ENCODE measurements around the gene KLHDC8B.

KLHDC8B gene

DNA sequence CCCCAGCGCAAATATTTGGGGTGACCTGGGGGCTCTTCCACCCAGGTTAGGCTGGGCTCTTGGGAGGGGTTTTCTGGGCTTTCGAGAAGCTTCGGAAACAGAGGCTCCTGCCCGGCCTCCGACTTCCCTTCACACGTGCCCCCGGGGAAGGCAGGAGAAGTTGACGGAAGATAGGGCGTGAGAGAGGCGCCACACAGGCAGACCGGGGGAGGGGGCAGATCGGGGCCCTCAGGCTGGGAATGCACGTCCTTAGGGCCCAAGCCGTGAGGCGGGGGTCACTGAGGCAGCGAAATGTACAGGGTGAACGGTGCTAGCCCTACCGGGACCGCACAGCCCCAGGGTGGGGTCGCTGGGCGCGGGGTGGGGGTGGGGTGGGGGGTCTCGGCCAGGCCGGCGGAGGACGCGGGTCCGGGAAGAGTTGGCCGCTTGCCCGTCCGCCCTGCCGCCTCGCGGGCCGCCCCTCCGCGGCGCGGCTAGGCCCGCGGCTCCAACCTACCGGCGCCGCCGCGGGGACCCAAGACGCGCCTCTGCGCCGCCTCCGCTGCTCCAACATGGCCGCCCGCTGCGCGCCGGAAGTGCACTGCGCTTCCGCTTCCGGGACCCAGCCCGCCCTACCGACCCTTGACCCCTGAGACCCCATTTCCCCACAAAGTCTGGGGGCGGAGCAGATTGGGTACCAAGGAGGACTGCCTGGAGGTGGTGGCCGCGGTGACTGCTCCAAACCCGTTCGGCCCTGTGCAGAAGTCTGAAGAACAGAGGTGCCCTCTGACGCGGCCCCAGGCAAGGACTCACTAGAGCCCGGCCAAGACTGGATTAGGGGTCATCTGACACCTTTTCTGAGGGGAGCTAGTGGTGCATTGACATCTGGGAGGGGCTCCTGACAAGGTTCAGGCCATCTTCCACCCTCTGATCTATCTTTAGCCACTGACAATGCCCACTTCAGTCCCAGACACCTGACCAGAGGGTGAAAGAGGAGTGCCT, 5.3 kb upstream of the KLHDC8B start, which contains the start of gene CCDC71:
CCDC71 (minus strand) TSS at position 561 of the 981 bp plus-strand sequence. CDS start 2,123 bp downstream, outside the sequence.
- peak; percentile 76 for DNase-seq

DNA sequence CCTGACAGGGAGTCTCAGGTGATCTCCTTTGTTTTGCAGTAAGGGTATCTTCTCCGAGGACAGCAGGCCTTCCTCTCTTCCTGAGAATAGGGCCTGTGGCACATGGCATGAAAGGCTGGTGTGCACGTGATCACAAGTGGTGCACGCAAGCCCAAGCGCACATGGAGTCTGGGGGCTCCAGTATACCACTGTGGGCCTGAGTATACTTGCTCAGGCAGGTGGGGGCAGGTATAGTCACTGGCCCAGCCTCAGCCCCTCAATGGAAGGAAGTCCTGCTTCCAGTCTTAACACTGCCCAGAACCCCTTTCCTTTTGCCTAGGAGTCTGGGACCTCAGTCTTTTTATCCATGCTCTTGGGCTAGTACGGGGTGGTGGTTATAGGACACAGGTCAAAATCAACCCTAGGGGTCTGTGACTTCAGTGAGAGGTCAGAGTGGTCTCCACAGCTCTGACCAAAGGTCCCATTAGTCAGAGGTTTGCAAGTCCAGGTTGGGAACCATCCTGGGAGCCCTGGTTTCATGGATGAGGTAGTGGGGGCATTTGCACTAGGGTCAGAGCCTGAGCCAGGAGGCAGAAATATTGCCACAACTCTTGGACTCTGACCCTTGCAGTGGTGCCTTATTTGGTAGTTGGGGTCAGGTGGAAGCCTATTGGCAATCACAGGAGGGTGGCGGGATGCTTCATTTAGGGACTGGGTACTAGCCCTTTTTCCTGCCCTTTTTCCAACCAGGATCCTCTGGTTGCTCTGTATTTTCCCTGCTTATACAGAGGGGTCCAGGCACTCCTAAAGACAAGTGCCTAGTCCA, 4.4 kb upstream of the KLHDC8B start:
- DNase-seq: no peak
- TF ChIP-seq, protein P1, sequence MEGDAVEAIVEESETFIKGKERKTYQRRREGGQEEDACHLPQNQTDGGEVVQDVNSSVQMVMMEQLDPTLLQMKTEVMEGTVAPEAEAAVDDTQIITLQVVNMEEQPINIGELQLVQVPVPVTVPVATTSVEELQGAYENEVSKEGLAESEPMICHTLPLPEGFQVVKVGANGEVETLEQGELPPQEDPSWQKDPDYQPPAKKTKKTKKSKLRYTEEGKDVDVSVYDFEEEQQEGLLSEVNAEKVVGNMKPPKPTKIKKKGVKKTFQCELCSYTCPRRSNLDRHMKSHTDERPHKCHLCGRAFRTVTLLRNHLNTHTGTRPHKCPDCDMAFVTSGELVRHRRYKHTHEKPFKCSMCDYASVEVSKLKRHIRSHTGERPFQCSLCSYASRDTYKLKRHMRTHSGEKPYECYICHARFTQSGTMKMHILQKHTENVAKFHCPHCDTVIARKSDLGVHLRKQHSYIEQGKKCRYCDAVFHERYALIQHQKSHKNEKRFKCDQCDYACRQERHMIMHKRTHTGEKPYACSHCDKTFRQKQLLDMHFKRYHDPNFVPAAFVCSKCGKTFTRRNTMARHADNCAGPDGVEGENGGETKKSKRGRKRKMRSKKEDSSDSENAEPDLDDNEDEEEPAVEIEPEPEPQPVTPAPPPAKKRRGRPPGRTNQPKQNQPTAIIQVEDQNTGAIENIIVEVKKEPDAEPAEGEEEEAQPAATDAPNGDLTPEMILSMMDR (IDR thresholded peaks at IDR 0.05; ENCODE audit: low read depth, low read length): no peak
- Histone ChIP-seq H3K36me3 (peaks cover 21% of the 10 kb centered on the region), H3K27me3 (ENCODE audit: insufficient read depth, low read depth, severe bottlenecking) (no peaks in the 10 kb centered on the region), H3K4me3 (ENCODE audit: low read depth, low read length) (no peak overlapping the region), H3K9me3 (ENCODE audit: severe bottlenecking) (peaks cover 3% of the 10 kb centered on the region), H3K27ac (no peak overlapping the region)

More for the DNA sequence above, 5.3 kb upstream of the KLHDC8B start, which contains the start of gene CCDC71:
- H3K36me3 ChIP-seq: peaks cover 21% of the 10 kb centered on the region
- no peaks in the 10 kb centered on the region for H3K27me3 ChIP-seq (ENCODE audit: insufficient read depth, low read depth, severe bottlenecking)
- peak within 1 kb of the TSS; percentile 66 for H3K4me3 ChIP-seq (ENCODE audit: low read depth, low read length)
- peak within 1 kb of the TSS; percentile 88 for H3K27ac ChIP-seq
- TF ChIP-seq, protein P1 (IDR thresholded peaks at IDR 0.05; ENCODE audit: low read depth, low read length): no peak
- peaks cover 3% of the 10 kb centered on the region for H3K9me3 ChIP-seq (ENCODE audit: severe bottlenecking)

DNA sequence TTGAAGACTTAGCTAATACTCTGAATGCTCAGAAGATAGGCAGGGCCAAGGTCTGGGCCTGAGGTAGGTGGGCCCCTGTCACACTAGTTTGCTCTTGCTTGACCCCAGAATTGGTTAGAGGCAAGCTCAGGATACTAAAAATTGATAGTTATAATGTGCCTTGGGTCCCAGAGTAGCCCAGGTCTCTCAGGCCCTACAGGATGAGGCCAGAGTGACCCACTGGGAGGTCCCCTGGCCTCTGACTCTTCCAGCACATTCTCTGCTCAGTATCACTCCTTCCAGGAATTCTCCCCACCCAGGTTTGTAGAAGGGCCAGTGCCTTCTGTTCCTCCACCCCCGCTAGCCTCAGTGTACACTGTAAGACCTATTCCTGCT, 667 bp upstream of the KLHDC8B start:
- DNase-seq: no peak
- peaks cover 3% of the 10 kb centered on the region for H3K9me3 ChIP-seq (ENCODE audit: severe bottlenecking)
- TF ChIP-seq, protein P1 (IDR thresholded peaks at IDR 0.05; ENCODE audit: low read depth, low read length): no peak
- no peaks in the 10 kb centered on the region for H3K27me3 ChIP-seq (ENCODE audit: insufficient read depth, low read depth, severe bottlenecking)
- peak overlapping the region; percentile 72 for H3K4me3 ChIP-seq (ENCODE audit: low read depth, low read length)
- H3K36me3 ChIP-seq: peaks cover 12% of the 10 kb centered on the region
- peak overlapping the region; percentile 59 for H3K27ac ChIP-seq

DNA sequence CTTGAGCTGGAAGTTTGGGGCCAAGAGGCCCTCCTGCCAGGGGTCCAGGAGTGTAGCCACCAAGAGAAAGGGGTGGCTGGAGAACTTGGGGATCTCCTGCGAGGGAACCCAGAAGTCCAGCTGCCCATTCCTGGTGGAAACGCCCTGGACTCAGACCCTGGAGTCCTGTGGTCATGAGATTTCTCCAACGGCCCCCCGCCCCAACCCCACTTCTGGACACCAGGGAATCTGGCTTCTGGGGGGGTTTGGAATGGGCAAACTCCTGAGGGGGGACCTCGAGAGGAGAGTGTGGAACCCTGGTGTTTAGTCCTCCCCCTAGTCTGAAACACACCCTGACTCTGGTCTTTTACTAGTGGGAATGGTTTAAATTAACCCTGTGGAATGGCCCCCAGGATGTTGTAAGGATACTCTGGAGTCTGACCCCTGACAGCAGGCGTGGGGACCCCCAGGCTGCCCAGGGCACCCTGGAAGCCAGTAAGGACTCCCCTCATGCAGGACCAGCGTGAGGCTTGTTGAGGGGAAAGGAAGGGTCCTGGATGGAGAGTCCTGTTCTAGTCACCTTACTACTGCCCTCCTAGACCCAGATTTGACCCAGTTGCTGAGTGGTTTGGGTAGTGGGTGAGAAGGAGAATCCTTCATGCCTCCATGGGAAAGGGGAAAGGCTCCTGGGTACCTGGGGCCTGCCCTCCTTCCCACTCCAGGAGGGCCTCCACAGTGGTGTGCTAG, 540 bp downstream of the KLHDC8B start:
- Histone ChIP-seq H3K27ac (peak overlapping the region; percentile 59), H3K27me3 (ENCODE audit: insufficient read depth, low read depth, severe bottlenecking) (no peaks in the 10 kb centered on the region), H3K9me3 (ENCODE audit: severe bottlenecking) (no peaks in the 10 kb centered on the region), H3K4me3 (ENCODE audit: low read depth, low read length) (peak overlapping the region; percentile 72), H3K36me3 (peaks cover 15% of the 10 kb centered on the region)
- no peak for DNase-seq
- TF ChIP-seq, protein P1 (IDR thresholded peaks at IDR 0.05; ENCODE audit: low read depth, low read length): no peak

DNA sequence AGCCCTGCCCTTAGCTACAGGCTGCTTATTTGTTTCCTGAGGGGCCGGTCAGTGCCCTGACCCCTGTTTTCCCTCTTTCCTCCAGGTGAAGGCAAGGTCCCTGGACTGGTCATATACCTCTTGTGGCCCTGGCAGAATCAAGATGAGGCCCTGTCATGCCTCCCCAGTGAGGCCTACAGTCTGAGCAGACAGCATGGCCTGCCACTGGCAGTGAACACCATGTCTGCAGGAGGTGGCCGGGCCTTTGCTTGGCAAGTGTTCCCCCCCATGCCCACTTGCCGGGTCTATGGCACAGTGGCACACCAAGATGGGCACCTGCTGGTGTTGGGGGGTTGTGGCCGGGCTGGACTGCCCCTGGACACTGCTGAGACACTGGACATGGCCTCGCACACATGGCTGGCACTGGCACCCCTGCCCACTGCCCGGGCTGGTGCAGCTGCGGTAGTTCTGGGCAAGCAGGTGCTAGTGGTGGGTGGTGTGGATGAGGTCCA, 1.2 kb downstream of the KLHDC8B start:
- no peaks in the 10 kb centered on the region for H3K27me3 ChIP-seq (ENCODE audit: insufficient read depth, low read depth, severe bottlenecking)
- DNase-seq: no peak
- TF ChIP-seq, protein P1 (IDR thresholded peaks at IDR 0.05; ENCODE audit: low read depth, low read length): no peak
- peak overlapping the region; percentile 76 for H3K27ac ChIP-seq
- no peaks in the 10 kb centered on the region for H3K9me3 ChIP-seq (ENCODE audit: severe bottlenecking)
- H3K36me3 ChIP-seq: peaks cover 15% of the 10 kb centered on the region
- no peak overlapping the region for H3K4me3 ChIP-seq (ENCODE audit: low read depth, low read length)

Data from WERI-Rb-1 (cell line).